Measurements from ENCODE around the gene METTL8. TPM values are rescaled to one million over a fixed set of nuclear protein-coding genes. Genes with fewer than 3 reads are reported as not detected.

Gene METTL8
- total RNA-seq, 2 donors from 2014 or later: 19.8 to 27.2 TPM

- no peak for DNase-seq (ENCODE audit: low spot score)
- intact Hi-C loops (cut with DNase I): no loop called here
Observed at GRCh38 chr2:171289991-171290390, 143.8 kb downstream of the METTL8 start.

GRCh38 chr2:171289316-171289715, 144.5 kb downstream of the METTL8 start:
- DNase-seq (ENCODE audit: low spot score): no peak
- intact Hi-C loops (cut with DNase I): no loop called here

GRCh38 chr2:171287611-171288010, 146.2 kb downstream of the METTL8 start:
- no peak for DNase-seq (ENCODE audit: low spot score)
- intact Hi-C loops (cut with DNase I): no loop called here

GRCh38 chr2:171287036-171287571, 146.7 kb downstream of the METTL8 start:
- intact Hi-C loops (cut with DNase I): no loop called here
- DNase-seq (ENCODE audit: low spot score): no peak

GRCh38 chr2:171281110-171281509, 152.7 kb downstream of the METTL8 start:
- intact Hi-C loops (cut with DNase I): no loop called here
- no peak for DNase-seq (ENCODE audit: low spot score)

GRCh38 chr2:171279983-171280790, 153.6 kb downstream of the METTL8 start:
- DNase-seq (ENCODE audit: low spot score): no peak
- intact Hi-C loops (cut with DNase I): no loop called here

- intact Hi-C loops (cut with DNase I): no loop called here
- DNase-seq (ENCODE audit: low spot score): no peak
Observed at GRCh38 chr2:171274757-171275156, 159.0 kb downstream of the METTL8 start.

GRCh38 chr2:171271971-171272436, 161.8 kb downstream of the METTL8 start:
- DNase-seq (ENCODE audit: low spot score): no peak
- intact Hi-C loops (cut with DNase I): no loop called here

- DNase-seq (ENCODE audit: low spot score): no peak
- intact Hi-C loops (cut with DNase I): no loop called here
Observed at GRCh38 chr2:171271386-171271785, 162.4 kb downstream of the METTL8 start.

- intact Hi-C loops (cut with DNase I): loop anchor here in 1 of 2 donors (5.0 kb wide), 1 partner anchor 1796 kb away; no protein-coding TSS in a partner anchor
- DNase-seq (ENCODE audit: low spot score): no peak
Observed at GRCh38 chr2:171267855-171268629, 165.7 kb downstream of the METTL8 start.

Other genes with a start within 250 kb of the METTL8 start
- 10 to 100 TPM; 19.2 TPM for gene DCAF17, start 236 bp upstream of the METTL8 start, total RNA-seq
- 100 to 1,000 TPM; 212 to 296 TPM for gene CYBRD1, start 88.5 kb upstream of the METTL8 start, total RNA-seq

All from posterior vena cava (tissue), 2 donors.